Inflammatory macrophage (primary cell): ENCODE data around the gene GMDS.
A peak's percentile ranks its signal among the peaks of the same experiment; 100 is the strongest.

Experiments
- DNase-seq, 2 donors: peaks; one replicate each; pipeline ENCODE4 v3.0.0-alpha.2; 2020 to 2022

GMDS gene

GRCh38 chr6:2173203-2173961 lies 72.0 kb downstream of the GMDS start:
- no peak for DNase-seq

- DNase-seq: peak in 1 of 2 donors; percentile 19
Observed at GRCh38 chr6:2171728-2172127, 73.7 kb downstream of the GMDS start.

DNA sequence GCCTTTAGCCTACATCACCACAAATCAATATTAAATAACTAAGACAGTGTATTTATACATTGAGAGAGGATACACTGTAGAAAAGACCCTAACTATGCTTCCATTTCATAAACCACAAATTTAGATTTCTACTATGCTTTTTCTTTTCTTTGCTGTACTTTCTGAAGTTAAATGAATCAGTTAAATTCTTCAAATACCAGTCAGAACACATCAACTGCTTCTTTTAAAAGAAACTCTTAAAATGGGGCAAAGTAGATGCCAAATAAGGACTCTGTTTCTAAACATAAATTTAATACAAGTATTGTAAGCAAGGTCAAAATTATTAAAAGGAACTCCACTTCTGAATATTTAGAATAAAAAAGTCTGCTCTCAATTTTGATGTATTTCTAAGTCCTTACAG lies 76.9 kb downstream of the GMDS start:
- no peak for DNase-seq

GRCh38 chr6:2166717-2167116 lies 78.7 kb downstream of the GMDS start:
- no peak for DNase-seq

DNA sequence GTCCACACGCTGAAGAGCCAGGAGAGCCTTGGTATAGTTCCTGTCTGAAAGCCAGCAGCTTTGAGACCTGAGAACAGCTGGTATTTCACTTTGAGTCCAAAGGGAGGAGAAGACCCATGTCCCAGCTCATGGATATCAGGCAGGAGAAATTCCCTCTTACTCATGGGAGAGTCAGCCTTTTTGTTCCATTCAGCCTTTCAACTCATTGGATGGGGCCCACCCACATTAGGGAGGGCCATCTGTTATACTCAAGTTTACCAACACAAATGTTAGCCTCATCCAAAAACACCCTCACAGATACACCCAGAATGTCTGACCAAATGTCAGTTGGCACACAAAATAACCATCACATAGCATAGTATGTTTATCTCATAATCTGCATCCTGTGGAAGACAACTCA lies 80.1 kb downstream of the GMDS start:
- DNase-seq: no peak

GRCh38 chr6:2164481-2164880 lies 80.9 kb downstream of the GMDS start:
- DNase-seq: no peak

GRCh38 chr6:2162079-2162445 lies 83.3 kb downstream of the GMDS start:
- DNase-seq: no peak

DNA sequence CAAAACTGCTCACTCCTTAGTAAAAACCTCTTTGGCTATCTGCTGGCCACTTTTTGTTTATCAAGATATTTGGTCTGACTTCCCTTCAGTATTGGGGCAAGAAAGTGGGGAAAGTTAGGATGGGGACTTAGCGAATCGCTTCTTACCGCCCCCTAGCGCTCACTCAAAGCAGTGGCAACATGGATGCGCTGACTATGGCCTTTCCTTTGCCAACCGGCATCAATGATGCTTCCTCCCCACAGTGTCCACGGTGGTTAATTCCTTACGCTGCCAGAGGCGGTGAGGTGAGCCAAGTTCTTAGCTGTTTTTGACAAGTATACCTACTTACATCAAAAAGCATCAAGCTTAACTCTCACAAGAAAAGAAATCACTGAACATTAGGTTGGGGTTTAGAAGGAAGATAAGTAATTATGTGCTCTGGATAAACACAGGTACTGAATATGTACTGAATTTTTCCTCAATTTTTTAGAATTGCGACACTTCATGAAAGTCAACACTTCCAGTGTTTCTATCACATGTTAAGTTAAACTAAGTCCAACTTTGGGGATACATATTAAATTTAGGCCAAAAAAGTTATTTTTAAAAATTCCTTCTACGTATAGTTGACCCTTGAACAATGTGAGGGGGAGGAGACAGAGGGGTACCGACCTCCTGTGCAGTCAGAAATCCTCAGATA lies 86.7 kb downstream of the GMDS start:
- DNase-seq: no peak

DNA sequence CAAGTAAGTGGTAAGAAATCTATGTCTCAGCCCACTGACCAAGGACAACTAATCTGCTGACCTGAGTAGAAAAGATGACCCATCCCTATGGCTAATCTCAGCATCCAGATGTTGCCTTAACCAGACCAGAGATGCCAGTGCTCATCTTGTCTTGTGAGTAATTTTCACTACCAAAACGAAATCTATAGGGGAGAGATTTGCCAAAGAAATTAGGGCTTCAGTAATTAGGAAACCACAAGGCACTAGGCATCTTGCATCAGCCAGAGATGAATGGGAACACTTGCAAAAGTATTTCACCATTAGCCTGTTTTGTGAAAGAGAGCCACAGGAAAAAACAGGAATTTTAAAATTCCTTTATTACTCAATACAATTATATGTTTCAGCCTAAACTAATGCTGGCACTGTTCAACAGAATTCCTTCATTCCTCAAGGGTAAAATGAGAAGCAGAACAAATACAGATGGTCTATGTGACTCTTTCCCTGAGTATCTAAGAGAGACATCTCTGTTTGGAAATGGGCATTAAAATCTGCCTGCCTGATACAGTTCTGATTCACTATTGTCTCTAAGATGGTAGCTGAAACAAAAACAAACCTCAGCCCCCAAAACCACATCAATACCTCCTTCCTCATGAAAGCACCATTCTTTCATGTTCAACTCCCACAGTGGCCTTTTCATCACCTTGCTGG lies 87.8 kb downstream of the GMDS start:
- peak in 1 of 2 donors; percentile 15 for DNase-seq

DNA sequence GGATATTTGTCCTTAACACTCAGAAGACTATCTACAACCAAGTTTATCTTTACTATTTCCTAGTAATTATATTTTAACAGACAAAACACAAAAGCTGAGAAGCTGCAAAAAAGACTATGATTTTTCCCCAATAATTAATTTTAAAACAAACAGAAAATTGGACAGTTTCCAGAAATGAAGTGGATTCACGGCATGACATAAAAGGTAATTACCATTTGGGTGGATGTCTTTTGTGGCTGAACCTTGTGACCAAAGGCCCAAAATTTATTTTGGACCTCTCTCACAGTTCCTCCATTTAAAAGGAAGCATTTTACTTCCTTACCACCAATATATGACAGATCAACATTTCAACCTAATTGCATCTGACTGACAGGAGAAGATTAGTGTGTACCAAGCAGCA lies 90.2 kb downstream of the GMDS start:
- peak; percentile 24 to 27 for DNase-seq

DNA sequence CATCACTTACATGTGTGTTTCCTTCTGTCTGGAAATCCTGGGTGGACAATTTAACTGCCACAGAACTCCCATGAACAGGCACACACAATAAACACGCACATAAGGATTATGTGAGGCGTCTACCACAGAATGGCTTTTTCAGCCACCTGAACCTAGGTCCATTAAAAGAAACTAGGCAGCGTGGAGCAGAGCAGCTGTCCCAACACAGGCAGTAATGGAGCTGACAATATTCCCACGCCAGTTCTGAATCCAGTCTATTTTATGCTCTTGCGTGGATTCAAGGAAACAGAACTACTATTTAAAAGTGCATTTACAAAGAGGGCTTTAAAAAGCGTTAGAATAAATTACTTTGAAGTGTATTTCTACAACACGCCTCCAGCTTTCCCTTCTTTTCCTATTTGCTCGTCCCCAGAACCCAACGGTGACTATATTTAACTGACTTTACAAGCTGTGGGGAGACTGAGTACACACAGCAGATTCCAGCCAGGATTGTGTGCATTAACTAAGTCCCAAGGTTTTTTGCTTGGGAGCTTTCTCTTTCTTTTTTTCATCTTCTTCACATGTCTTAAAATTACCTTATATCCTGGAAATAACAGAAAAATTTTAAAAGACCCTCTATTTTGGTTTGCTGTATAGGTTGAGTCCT lies 95.9 kb downstream of the GMDS start:
- no peak for DNase-seq

GRCh38 chr6:2148748-2149147 lies 96.7 kb downstream of the GMDS start:
- DNase-seq: no peak

- DNase-seq: no peak
Observed at GRCh38 chr6:2147766-2148448, 97.5 kb downstream of the GMDS start.

DNA sequence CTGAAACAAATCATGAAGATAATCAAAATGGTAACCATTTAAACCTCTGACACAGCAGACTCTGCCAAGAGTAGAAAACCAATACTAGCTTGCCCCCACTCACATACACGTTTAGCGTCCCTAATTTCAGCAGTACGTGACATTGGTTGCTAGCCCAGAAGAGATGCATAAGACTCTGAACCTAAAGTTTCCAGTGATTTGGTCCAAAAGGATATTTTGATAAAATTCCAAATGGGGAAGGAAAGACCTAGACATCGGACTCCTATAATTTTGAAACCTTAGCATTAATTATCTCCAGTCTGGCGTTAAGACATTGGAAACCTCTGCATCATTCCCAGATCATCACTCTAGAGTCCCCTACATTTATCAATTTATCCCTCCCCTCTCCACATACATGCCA lies 98.1 kb downstream of the GMDS start:
- no peak for DNase-seq

DNA sequence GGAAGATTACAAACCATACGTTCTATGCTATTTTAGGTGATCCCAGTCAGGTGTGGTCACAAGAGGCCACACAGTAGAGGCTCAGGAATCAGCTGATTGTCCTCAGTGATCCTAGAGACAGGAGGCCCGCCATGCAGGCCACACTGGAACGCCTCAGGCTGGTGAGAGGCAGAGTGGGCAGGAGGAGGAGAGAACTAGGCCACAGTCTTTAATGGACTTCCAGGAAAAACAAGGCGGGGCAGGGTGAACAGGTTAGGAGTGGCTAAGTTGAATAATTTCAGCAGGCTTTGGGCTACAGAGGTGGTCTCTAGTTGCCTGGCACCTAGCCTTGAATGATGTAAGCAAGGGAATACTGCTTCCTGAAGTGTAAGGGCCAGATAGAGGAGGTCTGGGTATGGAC lies 101.2 kb downstream of the GMDS start:
- DNase-seq: no peak

GRCh38 chr6:2141644-2142290 lies 103.6 kb downstream of the GMDS start:
- no peak for DNase-seq

- DNase-seq: no peak
Observed at GRCh38 chr6:2140438-2141128, 104.8 kb downstream of the GMDS start.

GRCh38 chr6:2135401-2135800 lies 110.0 kb downstream of the GMDS start:
- DNase-seq: no peak

- DNase-seq: no peak
Observed at GRCh38 chr6:2134554-2134953, 110.9 kb downstream of the GMDS start.

DNA sequence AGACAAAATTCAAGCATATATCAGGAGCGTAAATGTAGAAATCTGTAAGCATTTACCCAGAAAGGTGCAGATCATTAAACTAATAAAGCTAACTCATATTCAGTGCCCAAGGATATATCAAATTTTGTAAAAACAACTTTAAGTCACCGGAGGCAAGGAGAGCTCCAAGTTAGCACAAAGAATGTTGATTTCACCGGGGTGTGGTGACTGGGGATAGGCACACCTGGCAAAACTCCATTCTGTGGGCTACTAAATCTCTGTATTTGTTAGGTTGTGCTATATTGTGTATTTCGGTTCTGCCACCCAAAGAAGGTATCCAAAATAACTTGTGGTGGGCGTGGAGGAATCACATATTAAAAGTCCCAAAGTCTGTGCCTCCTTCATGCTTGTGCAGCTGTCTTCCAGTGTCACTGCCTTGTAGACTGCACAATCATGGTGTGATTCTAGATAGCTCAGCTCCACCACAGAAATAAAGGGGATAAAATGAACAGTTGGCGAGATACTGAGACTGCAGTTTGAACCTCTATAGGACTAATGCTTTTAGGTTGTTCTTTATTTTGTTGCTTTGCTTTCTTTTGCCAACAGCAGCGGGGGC lies 111.6 kb downstream of the GMDS start:
- no peak for DNase-seq

DNA sequence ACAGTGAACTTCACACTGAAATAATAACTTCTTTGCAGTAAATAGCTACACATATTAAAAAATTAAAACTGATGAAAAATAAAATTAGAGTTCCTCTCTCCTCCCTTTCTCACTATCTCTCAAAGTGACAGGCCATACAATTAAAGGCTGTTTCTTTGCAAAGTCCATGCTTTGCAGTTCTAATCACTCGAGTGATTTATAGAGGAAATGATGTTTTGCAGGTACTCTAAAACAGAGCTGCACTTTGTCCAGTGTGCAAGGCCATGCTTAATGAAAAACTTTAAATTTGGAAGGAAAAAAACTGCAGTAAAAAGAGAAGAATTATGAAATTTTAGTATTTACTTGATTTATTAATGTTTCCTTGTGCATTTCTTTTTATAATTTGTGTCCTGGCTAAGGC lies 112.5 kb downstream of the GMDS start:
- no peak for DNase-seq
